HG02885 (cell line): ENCODE results near the gene NLRC5.
A peak's percentile ranks its signal among the peaks of the same experiment; 100 is the strongest.
"Not testable (repeated sequence)": the region's sequence is repeated elsewhere in the genome, so short reads cannot be mapped to it uniquely, and the experiment has no call there.

Experiments
- ATAC-seq: cut with Tn5 transposase; IDR thresholded peaks from one replicate; pipeline ENCODE4 v1.9.1; 2021; ENCODE audit warnings: mild to moderate bottlenecking; ENCODE audit not compliant: unreplicated experiment, poor library complexity

NLRC5 gene

GRCh38 chr16:56997931-56998330 lies 8.6 kb downstream of the NLRC5 start:
- ATAC-seq: no peak

DNA sequence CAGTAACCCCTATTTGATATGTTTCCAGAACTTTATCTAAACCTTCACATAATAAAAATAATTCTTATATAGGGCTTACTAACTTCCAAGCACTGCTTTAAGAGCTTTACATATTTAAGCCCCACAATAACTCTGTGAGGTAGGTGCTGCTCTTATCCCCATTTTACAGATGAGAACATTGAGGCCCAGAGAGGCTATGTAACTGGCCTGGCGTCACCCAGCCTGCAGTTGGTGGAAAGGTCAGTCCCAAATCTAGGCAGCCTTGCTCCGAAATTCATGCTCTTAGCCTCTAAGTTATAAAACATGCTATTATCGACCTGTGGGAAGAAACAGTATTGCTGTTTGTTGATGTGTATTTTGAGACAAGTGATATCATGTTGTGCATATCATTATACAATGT lies 9.0 kb downstream of the NLRC5 start:
- no peak for ATAC-seq

GRCh38 chr16:56998861-56999260 lies 9.5 kb downstream of the NLRC5 start:
- no peak for ATAC-seq

GRCh38 chr16:56999409-57000270 lies 10.3 kb downstream of the NLRC5 start:
- ATAC-seq: no peak

DNA sequence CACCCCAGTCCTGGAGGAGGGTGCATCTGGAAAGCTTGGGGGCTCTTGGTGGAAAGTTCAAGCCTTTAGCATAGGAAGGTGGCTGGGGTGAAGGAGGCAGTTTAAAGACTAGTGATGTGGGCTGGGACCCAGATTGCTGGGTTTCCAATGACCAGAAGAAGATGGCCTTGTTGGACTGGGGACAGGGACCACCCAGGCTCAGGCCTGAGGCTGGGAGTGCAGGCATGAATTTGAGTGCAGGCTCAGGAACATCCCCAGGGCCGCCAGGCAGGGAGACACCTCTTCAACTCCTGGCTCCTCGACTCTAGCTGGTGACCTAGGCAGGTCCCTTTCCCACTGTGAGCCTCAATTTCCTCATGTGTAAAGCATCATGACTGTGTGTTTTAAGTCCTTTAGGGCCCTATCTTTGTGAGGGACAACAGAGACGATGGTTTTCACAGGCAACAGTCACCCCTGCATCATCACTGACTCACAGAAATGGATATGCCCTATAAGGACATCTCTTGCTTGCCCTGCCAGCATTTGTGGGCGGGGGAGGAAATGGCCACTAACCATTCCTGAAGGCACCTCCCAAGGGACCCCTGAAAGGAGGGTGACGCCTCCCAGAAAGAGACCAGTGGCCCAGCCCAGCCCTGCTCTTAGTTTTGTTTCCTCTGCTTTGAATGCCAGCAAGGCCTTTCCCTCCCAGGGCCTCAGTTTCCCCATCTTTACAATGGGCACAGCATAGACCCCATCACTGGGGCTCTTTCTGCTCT lies 11.1 kb downstream of the NLRC5 start:
- ATAC-seq: peak; percentile 54

DNA sequence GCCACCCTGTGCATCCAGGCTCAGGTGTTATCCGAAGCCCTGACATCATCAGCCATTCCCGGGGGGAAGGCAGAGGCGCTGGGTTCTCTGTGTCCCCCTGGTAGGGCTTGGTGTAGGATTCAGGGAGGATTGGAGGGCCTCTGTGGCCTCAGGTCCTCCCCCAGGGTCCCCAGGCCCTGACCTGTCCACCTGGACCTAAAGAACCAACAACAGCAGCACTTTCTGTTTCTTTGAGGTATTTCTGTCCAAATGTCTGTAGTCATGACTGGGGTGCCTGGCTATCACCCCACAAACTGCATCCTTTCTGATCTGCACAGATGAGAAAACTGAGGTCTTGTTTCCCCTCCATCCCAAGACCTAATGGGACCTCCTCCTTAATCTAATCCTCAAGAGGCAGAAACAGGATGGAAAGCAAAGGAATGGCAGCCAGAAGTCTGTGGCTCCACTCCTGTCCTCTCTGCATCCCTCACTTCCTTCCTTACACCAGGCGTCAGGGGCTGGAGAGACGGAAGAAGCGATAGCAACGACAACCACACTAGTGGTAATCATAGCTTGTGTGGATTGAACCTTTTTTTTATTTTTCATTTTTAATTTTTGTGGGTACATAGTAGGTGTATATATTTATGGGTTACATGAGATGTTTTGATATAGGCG lies 11.8 kb downstream of the NLRC5 start:
- ATAC-seq: no peak

- ATAC-seq: no peak
Measured at GRCh38 chr16:57003439-57004386, 14.4 kb downstream of the NLRC5 start.

DNA sequence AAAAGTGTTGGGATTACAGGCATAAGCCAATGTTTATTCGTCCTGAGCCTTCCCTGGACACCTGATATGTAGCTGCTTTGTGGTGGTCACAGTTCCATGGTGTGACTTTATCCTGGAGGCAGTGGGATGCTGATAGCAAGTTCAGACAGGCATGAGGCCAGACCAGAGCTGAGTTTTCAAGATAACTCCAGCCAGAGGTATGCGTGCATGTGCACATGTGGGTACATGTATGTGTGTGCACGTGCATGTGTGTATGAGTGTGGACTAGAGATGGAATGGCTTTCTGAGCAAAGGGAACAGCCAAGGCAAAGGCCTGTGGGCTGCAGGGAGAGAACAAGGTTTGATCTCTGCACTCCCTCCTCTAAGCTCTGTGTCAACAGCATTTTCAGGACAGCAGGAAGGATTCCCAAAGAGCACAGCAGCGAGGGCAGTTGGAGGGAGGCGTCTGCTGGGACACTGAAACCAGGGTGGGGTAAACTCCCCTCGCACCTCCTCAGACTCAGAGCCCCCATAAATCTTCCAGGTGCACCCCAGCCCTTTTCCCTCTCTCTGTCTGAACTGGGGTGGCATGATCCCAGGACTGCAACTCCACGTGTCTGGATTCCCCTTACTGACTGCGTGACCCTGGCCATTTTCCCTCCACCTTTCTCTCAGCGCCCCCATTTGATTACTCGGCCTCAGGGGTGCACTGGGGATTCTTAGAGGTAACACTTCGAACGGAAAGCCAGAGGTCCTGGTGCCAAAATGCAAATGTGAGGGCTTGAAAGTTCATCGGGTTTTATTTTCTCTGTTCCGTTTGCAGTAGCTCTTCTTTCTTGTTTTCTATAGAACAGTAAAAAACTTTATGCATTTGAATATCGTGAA lies 15.3 kb downstream of the NLRC5 start:
- no peak for ATAC-seq

- ATAC-seq: not testable (repeated sequence)
Measured at GRCh38 chr16:57005597-57005996, 16.2 kb downstream of the NLRC5 start.

DNA sequence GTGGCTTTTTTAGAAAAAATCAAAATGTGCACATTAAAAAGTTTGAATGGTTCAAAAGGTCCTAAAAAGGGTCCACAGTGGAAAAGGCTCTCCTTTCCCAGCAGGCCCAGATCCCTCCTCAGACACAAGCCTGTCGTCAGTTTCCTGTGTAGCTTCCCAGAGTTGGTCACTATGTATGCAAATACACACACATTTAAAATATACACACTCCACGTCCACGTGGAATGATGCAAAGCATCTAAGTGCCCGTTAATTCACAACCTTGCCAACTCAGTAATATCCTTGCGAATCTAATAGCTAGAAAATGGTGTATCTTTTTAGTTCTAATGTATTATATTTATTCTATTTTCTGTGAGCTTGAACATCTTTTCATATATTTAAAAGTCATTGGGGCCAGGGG lies 17.7 kb downstream of the NLRC5 start:
- no peak for ATAC-seq

- no peak for ATAC-seq
Measured at GRCh38 chr16:57007530-57007929, 18.2 kb downstream of the NLRC5 start.

- ATAC-seq: no peak
Measured at GRCh38 chr16:57008440-57008839, 19.1 kb downstream of the NLRC5 start.

GRCh38 chr16:57009643-57010170 lies 20.4 kb downstream of the NLRC5 start:
- ATAC-seq: no peak

GRCh38 chr16:57012353-57012752 lies 23.0 kb downstream of the NLRC5 start:
- ATAC-seq: no peak

DNA sequence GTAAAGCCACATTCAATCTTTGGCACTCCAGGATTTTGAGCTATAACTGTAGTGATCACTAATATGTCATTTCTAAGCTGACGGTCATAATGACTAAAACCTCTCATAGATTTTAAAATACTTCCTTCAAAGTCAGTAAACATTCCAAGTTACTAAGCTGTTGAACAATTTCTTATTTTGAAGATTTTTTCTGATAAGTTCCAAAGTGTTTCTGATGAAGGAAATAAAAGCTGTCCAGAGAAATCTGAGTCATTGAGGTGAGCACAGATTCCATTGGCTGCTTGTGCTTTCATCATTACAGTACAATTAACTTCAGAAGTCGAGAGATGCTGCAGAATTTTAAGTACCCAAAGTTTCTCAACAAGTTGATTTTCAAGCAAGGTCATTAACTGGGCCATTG lies 23.9 kb downstream of the NLRC5 start:
- ATAC-seq: no peak

DNA sequence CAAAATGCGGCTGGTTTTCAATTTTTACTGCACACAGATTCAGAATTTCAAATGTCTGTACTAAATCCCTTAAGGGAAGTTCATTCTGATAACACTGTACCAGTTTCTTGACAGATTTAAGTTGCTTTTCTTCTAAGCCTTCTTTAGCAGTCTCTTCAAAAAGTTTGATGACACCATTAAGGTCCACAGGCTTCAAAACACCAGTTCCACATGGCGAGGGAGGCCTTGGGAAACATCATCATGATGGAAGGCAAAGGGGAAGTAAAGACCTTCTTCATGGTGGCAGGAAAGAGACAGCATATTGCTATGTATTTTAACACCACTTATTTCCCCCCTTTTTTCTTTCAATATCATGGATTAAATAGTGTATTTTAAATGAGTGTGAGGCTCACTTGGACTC lies 24.5 kb downstream of the NLRC5 start:
- no peak for ATAC-seq

GRCh38 chr16:57016301-57016700 lies 26.9 kb downstream of the NLRC5 start:
- ATAC-seq: no peak

GRCh38 chr16:57016831-57017230 lies 27.5 kb downstream of the NLRC5 start:
- ATAC-seq: no peak

DNA sequence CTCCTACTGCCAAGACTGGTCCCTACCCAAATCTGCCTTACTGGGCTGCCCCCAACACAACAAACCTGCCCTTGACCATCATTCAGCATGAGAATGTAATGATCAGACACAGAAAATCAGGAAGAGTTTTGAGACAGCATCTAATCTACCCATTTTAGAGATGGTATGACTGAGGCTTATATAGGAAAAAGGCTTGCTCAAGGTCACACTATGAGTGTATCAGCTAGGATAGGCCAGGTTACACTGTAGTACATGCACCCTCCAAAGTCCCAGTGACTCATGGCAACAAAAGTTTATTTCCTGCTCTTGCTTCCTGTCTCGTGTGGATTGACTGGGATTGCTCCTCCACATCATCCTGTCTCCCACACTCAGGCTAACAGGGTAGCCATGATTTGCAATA lies 27.9 kb downstream of the NLRC5 start:
- ATAC-seq: no peak
